Glutamatergic neuron (in vitro differentiated cells): ENCODE results near the gene FBXO17. TPM values are rescaled to one million over a fixed set of nuclear protein-coding genes. Genes with fewer than 3 reads are reported as not detected.
A peak's percentile ranks its signal among the peaks of the same experiment; 100 is the strongest.

Experiments used
- DNase-seq: peaks from one replicate; pipeline ENCODE4 v3.0.0; 2022
- H3K27ac Mint-ChIP-seq: one replicate; pipeline ENCODE4 v1.8.0; 2020; ENCODE audit warnings: mild to moderate bottlenecking, mixed read lengths, inconsistent platforms; ENCODE audit not compliant: unreplicated experiment
- H3K27me3 Mint-ChIP-seq: one replicate; pipeline ENCODE4 v1.8.0; 2020; ENCODE audit warnings: mild to moderate bottlenecking, moderate library complexity, mixed read lengths, inconsistent platforms; ENCODE audit not compliant: unreplicated experiment
- H3K36me3 Mint-ChIP-seq: one replicate; pipeline ENCODE4 v1.8.0; 2020; ENCODE audit warnings: mild to moderate bottlenecking, mixed read lengths, inconsistent platforms; ENCODE audit not compliant: unreplicated experiment
- H3K4me1 Mint-ChIP-seq: one replicate; pipeline ENCODE4 v1.8.0; 2020; ENCODE audit warnings: mild to moderate bottlenecking, low read depth, mixed read lengths, inconsistent platforms; ENCODE audit not compliant: unreplicated experiment
- H3K4me3 Mint-ChIP-seq: one replicate; pipeline ENCODE4 v1.8.0; 2020; ENCODE audit warnings: mild to moderate bottlenecking, mixed read lengths, inconsistent platforms; ENCODE audit not compliant: unreplicated experiment
- H3K9me3 Mint-ChIP-seq: one replicate; pipeline ENCODE4 v1.8.0; 2020; ENCODE audit warnings: mild to moderate bottlenecking, moderate library complexity, mixed read lengths, inconsistent platforms; ENCODE audit not compliant: unreplicated experiment
- total RNA-seq: library from RNA; stranded (reverse); fragmentation: NEBNext Ultra II Directional; extraction: Animal tissue kit (Norgen Biotek cat#: 25700); gene quantifications from one replicate; pipeline ENCODE4 v1.2.1, GENCODE V29; 2021; ENCODE audit not compliant: unreplicated experiment
- TF ChIP-seq, protein P1 (sequence below): fragments of 200-600 bp; sonication (generic); IDR thresholded peaks from one replicate; pipeline ENCODE4 v1.5.0; 2021; ENCODE audit not compliant: partially characterized antibody, unreplicated experiment

Gene FBXO17
- total RNA-seq, 1 donor from 2014 or later, result 5.5 TPM

DNA sequence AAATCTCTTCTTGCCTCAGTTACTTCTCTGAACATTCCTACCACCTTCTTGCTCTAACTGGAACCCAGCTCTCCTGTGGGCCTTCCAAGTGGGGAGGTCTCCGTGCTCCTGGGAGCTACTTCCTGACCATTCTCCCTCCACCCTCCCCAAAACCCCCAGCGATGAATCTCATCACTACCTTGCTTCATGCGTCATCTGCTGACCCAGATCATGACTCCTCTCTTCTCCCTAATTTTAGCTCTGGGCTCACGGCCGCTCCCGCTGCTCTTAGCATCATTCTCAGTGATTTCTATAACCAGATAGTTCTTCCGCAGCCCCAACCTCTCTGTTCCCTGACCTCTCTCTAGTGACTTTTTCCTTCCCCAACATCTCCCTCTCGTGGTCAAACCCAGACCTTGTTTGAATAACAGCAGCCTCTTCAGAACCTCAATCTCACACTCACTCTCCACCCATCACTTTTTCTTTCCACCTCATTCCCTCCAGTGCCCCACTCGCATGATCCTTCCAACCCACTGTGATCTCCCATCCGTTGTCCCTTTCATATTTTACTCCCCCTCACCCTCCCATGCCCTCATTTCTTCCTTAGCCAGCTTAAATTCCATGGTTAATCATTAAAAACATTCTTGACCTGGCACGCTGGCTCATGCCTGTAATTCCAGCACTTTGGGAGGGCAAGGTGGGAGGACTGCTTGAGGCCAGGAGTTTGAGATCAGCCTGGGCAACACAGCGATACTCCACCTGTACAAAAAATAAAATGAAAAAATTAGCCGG lies 23.0 kb downstream of the FBXO17 start:
- Mint-ChIP-seq H3K27ac (no peak overlapping the region), H3K27me3 (peaks cover 9% of the 10 kb centered on the region), H3K4me1 (no peaks in the 10 kb centered on the region), H3K9me3 (peaks cover 3% of the 10 kb centered on the region), H3K4me3 (peak overlapping the region; percentile 17), H3K36me3 (no peaks in the 10 kb centered on the region)
- TF ChIP-seq, protein P1, sequence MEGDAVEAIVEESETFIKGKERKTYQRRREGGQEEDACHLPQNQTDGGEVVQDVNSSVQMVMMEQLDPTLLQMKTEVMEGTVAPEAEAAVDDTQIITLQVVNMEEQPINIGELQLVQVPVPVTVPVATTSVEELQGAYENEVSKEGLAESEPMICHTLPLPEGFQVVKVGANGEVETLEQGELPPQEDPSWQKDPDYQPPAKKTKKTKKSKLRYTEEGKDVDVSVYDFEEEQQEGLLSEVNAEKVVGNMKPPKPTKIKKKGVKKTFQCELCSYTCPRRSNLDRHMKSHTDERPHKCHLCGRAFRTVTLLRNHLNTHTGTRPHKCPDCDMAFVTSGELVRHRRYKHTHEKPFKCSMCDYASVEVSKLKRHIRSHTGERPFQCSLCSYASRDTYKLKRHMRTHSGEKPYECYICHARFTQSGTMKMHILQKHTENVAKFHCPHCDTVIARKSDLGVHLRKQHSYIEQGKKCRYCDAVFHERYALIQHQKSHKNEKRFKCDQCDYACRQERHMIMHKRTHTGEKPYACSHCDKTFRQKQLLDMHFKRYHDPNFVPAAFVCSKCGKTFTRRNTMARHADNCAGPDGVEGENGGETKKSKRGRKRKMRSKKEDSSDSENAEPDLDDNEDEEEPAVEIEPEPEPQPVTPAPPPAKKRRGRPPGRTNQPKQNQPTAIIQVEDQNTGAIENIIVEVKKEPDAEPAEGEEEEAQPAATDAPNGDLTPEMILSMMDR, result peak; percentile 35
- peak; percentile 45 for DNase-seq

DNA sequence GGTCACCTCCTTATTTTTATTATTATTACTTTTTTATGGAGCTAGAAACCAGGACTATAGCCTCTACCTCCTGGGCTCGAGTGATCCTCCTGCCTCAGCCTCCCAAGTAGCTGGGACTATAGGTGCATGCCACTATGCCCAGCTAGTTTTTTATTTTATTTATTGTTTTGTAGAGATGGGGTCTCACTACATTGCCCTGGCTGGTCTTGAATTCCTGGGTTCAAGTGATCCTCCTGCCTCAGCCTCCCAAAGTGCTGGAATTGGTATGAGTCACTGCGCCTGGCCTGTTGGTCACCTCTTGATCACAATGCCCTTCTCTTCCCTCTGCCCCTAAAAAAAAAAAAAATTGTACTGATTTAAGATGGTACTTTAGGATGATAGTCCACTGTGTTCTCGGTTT lies 24.4 kb downstream of the FBXO17 start:
- TF ChIP-seq, protein P1, result no peak
- H3K9me3 Mint-ChIP-seq, result peaks cover 3% of the 10 kb centered on the region
- no peaks in the 10 kb centered on the region for H3K36me3 Mint-ChIP-seq
- H3K27me3 Mint-ChIP-seq, result peaks cover 11% of the 10 kb centered on the region
- H3K4me1 Mint-ChIP-seq, result no peaks in the 10 kb centered on the region
- no peak overlapping the region for H3K27ac Mint-ChIP-seq
- no peak for DNase-seq
- H3K4me3 Mint-ChIP-seq, result no peak overlapping the region

DNA sequence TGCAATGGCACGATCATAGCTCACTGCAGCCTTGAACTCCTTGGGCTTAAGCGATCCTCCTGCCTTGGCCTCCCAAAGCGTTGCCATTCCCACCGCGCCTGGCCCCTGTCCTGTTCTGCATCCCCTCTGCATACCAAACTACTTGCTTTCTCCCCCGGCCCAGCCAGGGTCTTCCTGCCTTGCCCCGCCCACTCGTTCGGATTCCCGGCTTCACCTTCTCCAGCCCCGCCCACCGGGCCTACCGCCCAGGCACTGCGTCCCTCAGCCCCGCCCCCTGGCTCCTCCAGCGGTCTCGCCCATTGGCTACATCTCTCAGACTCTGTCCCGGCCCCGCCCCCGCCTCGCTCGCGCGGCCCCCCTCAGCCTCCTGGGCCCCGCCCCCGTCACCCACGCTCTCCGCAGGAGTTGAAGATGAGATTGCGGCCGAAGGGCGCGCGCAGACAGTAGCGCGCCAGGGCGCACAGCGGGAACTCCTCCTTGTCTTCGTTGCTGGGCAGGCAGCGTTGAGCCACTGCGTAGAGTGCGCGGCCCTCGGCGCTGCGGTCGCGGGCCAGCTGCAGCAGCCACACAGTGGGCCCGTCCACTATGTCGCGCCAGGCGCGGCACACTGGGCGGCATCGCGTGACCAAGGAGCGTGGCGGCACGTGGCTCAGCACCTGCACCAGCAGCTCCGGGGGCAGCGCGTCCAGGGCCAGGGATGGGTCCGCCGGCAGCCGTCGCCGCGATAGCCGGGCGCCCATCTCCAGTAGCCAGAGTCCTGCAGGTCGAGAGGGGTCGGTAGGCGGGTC lies 25.8 kb downstream of the FBXO17 start:
- Mint-ChIP-seq H3K9me3 (peaks cover 3% of the 10 kb centered on the region), H3K4me3 (peak overlapping the region; percentile 73), H3K27me3 (peaks cover 11% of the 10 kb centered on the region), H3K4me1 (no peaks in the 10 kb centered on the region), H3K36me3 (peaks cover under 1% of the 10 kb centered on the region), H3K27ac (no peak overlapping the region)
- DNase-seq, result peak; percentile 99
- TF ChIP-seq, protein P1, result no peak

DNA sequence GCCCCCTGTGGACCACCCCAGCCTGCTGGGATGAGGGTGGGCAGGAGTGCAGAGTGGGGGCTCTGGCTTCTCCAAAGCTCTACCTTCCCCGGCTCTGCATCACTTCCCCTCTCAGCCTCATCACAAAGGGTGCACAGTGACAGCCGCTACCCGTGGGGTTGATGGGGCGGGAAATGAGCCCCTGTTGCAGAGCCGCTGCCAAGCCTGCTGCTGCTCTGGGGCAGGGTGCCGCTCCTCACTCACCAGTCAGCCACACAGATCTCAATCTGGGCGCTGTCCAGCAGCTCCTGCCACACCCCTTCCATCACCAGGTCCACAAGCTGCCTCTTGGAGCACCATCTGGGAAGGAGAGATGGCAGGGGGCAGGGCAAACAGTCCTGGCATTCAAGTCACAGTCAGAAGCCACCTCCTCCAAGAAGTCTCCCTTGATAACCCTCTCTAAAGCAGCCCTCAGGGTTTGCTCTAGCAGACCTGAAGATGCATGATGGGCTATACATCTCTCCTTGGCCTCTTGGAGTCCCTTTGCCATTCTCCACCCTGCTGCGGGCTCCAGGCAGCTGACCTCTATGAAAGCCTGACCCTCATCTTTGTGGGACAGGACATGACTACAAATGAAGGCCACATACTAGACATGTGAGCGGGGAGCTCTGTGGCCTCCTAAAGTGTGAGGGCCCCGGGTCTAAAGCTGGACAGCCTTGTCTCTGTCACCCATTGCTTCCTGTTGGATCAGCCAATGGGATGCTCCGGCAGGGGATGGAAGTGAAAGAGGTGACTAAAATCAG lies 29.1 kb downstream of the FBXO17 start:
- DNase-seq, result no peak
- no peak overlapping the region for H3K27ac Mint-ChIP-seq
- H3K4me3 Mint-ChIP-seq, result no peak overlapping the region
- H3K9me3 Mint-ChIP-seq, result peaks cover 3% of the 10 kb centered on the region
- H3K4me1 Mint-ChIP-seq, result no peaks in the 10 kb centered on the region
- peaks cover 5% of the 10 kb centered on the region for H3K36me3 Mint-ChIP-seq
- H3K27me3 Mint-ChIP-seq, result peaks cover 14% of the 10 kb centered on the region
- TF ChIP-seq, protein P1, result no peak
